Esophagus (tissue), 2 donors: ENCODE measurements around the gene WWOX. TPM values are rescaled to one million over a fixed set of nuclear protein-coding genes. Genes with fewer than 3 reads are reported as not detected.

Experiments used
- H3K27ac ChIP-seq, 2 donors: one replicate each; pipeline ENCODE4 v1.5.1; 2013; ENCODE audit warnings: low read depth in 2 of 2, mild to moderate bottlenecking in 2 of 2, inconsistent platforms in 1 of 2, low read length in 1 of 2, moderate library complexity in 1 of 2
- H3K27me3 ChIP-seq, 2 donors: one replicate each; pipeline ENCODE4 v1.6.1; 2013; ENCODE audit warnings: low read length in 2 of 2, control low read depth in 1 of 2, mild to moderate bottlenecking in 1 of 2; ENCODE audit not compliant: insufficient read depth in 2 of 2, control insufficient read depth in 1 of 2
- H3K36me3 ChIP-seq, 2 donors: one replicate each; pipeline ENCODE4 v1.6.1; 2013; ENCODE audit warnings: low read length in 1 of 2; ENCODE audit not compliant: control insufficient read depth in 2 of 2, insufficient read depth in 2 of 2
- H3K4me1 ChIP-seq, 2 donors: one replicate each; pipeline ENCODE4 v1.6.1; 2013; ENCODE audit warnings: low read length in 1 of 2; ENCODE audit not compliant: control insufficient read depth in 2 of 2, insufficient read depth in 2 of 2
- H3K4me3 ChIP-seq, 2 donors: one replicate each; pipeline ENCODE4 v1.5.1; 2013; ENCODE audit warnings: low read length in 2 of 2, mild to moderate bottlenecking in 2 of 2, low read depth in 1 of 2, moderate library complexity in 1 of 2
- H3K9me3 ChIP-seq, 2 donors: one replicate each; pipeline ENCODE4 v1.6.1; 2013; ENCODE audit warnings: mild to moderate bottlenecking in 2 of 2, low read depth in 1 of 2, low read length in 1 of 2, moderate library complexity in 1 of 2; ENCODE audit not compliant: control insufficient read depth in 2 of 2, insufficient read depth in 1 of 2
- WGBS, 2 donors: extraction: QIAGEN DNeasy Blood & Tissue Kit; methylation state at CpG; one replicate each; pipeline ENCODE4 v1.1.7; 2013; 5-methylcytosine and 5-hydroxymethylcytosine counted together
- polyA plus RNA-seq, 2 donors: library from polyadenylated mRNA; stranded (reverse); fragments of 200-250 nt; gene quantifications; one replicate each; pipeline ENCODE4 v1.2.3, GENCODE V29; 2013
- donor health status: healthy with polysubstance abuse.
- donor health status: Bipolar disorder and iron deficiency.

Gene WWOX
- polyA plus RNA-seq, 2 donors: 6.4 to 9.1 TPM

GRCh38 chr16:78474762-78475161, 375.3 kb downstream of the WWOX start:
- peaks cover 0 to 2% of the 10 kb centered on the region in 2 donors for H3K9me3 ChIP-seq
- 97 to 99% methylated on average over 4 of the region's 4 CpGs for WGBS, 2 donors
- H3K4me3 ChIP-seq: no peak overlapping the region

GRCh38 chr16:78476615-78477014, 377.2 kb downstream of the WWOX start:
- no peaks in the 10 kb centered on the region for H3K27me3 ChIP-seq
- H3K36me3 ChIP-seq: no peaks in the 10 kb centered on the region
- H3K4me1 ChIP-seq: no peaks in the 10 kb centered on the region
- no peak overlapping the region for H3K27ac ChIP-seq
- WGBS, 2 donors: 86 to 90% methylated on average over 7 of the region's 7 CpGs
- H3K4me3 ChIP-seq: no peak overlapping the region
- H3K9me3 ChIP-seq: no peaks in the 10 kb centered on the region

More at GRCh38 chr16:78474762-78475161, 375.3 kb downstream of the WWOX start:
- no peaks in the 10 kb centered on the region for H3K36me3 ChIP-seq
- no peak overlapping the region for H3K27ac ChIP-seq
- H3K27me3 ChIP-seq: no peaks in the 10 kb centered on the region
- no peaks in the 10 kb centered on the region for H3K4me1 ChIP-seq

- H3K4me3 ChIP-seq: no peak overlapping the region
- no peaks in the 10 kb centered on the region for H3K9me3 ChIP-seq
- 79 to 80% methylated on average over 7 of the region's 7 CpGs for WGBS, 2 donors
- H3K4me1 ChIP-seq: no peaks in the 10 kb centered on the region
- H3K27me3 ChIP-seq: no peaks in the 10 kb centered on the region
- H3K36me3 ChIP-seq: no peaks in the 10 kb centered on the region
- no peak overlapping the region for H3K27ac ChIP-seq
Observed at GRCh38 chr16:78478267-78478861, 378.9 kb downstream of the WWOX start.

- Histone ChIP-seq H3K9me3 (no peaks in the 10 kb centered on the region), H3K27ac (no peak overlapping the region), H3K4me1 (no peaks in the 10 kb centered on the region), H3K4me3 (no peak overlapping the region), H3K27me3 (no peaks in the 10 kb centered on the region), H3K36me3 (no peaks in the 10 kb centered on the region)
- WGBS, 2 donors: 92 to 97% methylated on average over 2 of the region's 2 CpGs
Observed at GRCh38 chr16:78479723-78480122, 380.3 kb downstream of the WWOX start.

- Histone ChIP-seq H3K27me3 (no peaks in the 10 kb centered on the region), H3K27ac (no peak overlapping the region), H3K4me3 (no peak overlapping the region), H3K36me3 (no peaks in the 10 kb centered on the region), H3K9me3 (no peaks in the 10 kb centered on the region), H3K4me1 (no peaks in the 10 kb centered on the region)
- 81 to 83% methylated on average over 2 of the region's 2 CpGs for WGBS, 2 donors
Observed at GRCh38 chr16:78480588-78480987, 381.1 kb downstream of the WWOX start.

GRCh38 chr16:78483124-78483992, 383.9 kb downstream of the WWOX start:
- H3K9me3 ChIP-seq: no peaks in the 10 kb centered on the region
- 86 to 89% methylated on average over 13 of the region's 13 CpGs for WGBS, 2 donors
- H3K27ac ChIP-seq: no peak overlapping the region

GRCh38 chr16:78484509-78485058, 385.1 kb downstream of the WWOX start:
- Histone ChIP-seq H3K4me1 (no peaks in the 10 kb centered on the region), H3K4me3 (no peak overlapping the region), H3K36me3 (no peaks in the 10 kb centered on the region), H3K9me3 (no peaks in the 10 kb centered on the region), H3K27ac (no peak overlapping the region), H3K27me3 (no peaks in the 10 kb centered on the region)
- WGBS, 2 donors: 92% methylated on average over 9 of the region's 9 CpGs

More at GRCh38 chr16:78483124-78483992, 383.9 kb downstream of the WWOX start:
- Histone ChIP-seq H3K36me3 (no peaks in the 10 kb centered on the region), H3K27me3 (no peaks in the 10 kb centered on the region), H3K4me1 (no peaks in the 10 kb centered on the region), H3K4me3 (no peak overlapping the region)

GRCh38 chr16:78485188-78485916, 385.9 kb downstream of the WWOX start:
- Histone ChIP-seq H3K36me3 (no peaks in the 10 kb centered on the region), H3K27ac (no peak overlapping the region), H3K9me3 (no peaks in the 10 kb centered on the region), H3K4me3 (no peak overlapping the region), H3K4me1 (no peaks in the 10 kb centered on the region), H3K27me3 (no peaks in the 10 kb centered on the region)
- 85 to 87% methylated on average over 15 of the region's 15 CpGs for WGBS, 2 donors

- WGBS, 2 donors: 88 to 90% methylated on average over 4 of the region's 4 CpGs
- Histone ChIP-seq H3K4me3 (no peak overlapping the region), H3K4me1 (no peaks in the 10 kb centered on the region)
Observed at GRCh38 chr16:78485917-78486257, 386.4 kb downstream of the WWOX start.

More at GRCh38 chr16:78485917-78486257, 386.4 kb downstream of the WWOX start:
- H3K9me3 ChIP-seq: no peaks in the 10 kb centered on the region
- no peak overlapping the region for H3K27ac ChIP-seq
- H3K27me3 ChIP-seq: no peaks in the 10 kb centered on the region
- no peaks in the 10 kb centered on the region for H3K36me3 ChIP-seq
